Left renal cortex interstitium (tissue), 4 donors: ENCODE results near the gene MARK4. TPM values are rescaled to one million over a fixed set of nuclear protein-coding genes. Genes with fewer than 3 reads are reported as not detected.

Experiments used
- DNase-seq, 4 donors: peaks; one replicate each; pipeline ENCODE4 v3.0.0-alpha.2; 2013; ENCODE audit warnings: low read depth in 4 of 4, low spot score in 2 of 4, missing footprints in 1 of 4
- polyA plus RNA-seq, 4 donors: library from polyadenylated mRNA; unstranded; fragments of 120-200 nt; gene quantifications; one replicate each; pipeline ENCODE4 v1.2.1, GENCODE V29; 2013; ENCODE audit not compliant: insufficient read length in 4 of 4

The MARK4 gene
- polyA plus RNA-seq, 4 donors = 34.4 to 41.7 (median 41.1) TPM

DNA sequence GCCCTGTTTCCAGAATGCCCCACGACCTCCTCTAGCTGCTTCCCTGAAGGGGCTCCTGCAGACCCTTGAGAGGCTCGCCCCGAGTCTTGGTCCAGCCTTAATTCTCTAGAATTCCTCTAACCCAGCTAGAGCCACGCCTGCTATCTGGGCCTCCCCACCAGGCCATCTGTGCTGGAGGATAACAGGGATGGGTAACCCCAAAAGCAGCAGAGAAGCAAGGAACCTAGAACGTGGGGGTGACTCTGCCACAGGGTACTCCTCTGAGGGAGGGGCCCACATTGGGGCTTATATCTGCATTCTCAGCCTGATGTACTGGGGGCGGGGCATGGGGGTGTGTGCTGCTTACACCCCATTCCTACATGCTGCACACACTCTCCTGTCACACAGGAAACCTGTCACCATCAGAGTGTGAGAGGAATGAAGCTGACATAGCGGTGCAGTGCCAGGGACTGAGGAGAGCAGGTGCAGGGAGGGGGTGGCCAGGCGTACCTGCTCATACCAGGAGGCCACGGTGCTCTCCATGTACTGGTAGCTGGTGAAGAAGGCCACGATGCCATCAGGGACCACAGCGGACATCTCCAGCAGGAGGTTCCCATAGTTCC lies 103.3 kb downstream of the MARK4 start:
- no peak for DNase-seq

Other genes with a start within 250 kb of the MARK4 start
- gene RELB, start 249.8 kb upstream of the MARK4 start, polyA plus RNA-seq = 1 to 10 TPM; 4.0 to 7.4 (median 6.8) TPM
- 10 to 100 TPM; 56.3 to 89.1 (median 73.0) TPM for gene CLASRP, start 212.2 kb upstream of the MARK4 start, polyA plus RNA-seq
- gene ZNF296, start 174.8 kb upstream of the MARK4 start, polyA plus RNA-seq = 1 to 10 TPM in 3 of 4 donors, under 1 TPM in 1; 0.35 to 2.3 (median 1.6) TPM
- gene GEMIN7, start 172.0 kb upstream of the MARK4 start, polyA plus RNA-seq = 10 to 100 TPM; 19.2 to 25.0 (median 22.6) TPM
- 10 to 100 TPM; 19.4 to 36.6 (median 32.4) TPM for gene PPP1R37, start 158.1 kb upstream of the MARK4 start, polyA plus RNA-seq
- gene NKPD1, start 90.3 kb upstream of the MARK4 start, polyA plus RNA-seq = under 1 TPM; 0.13 to 0.39 (median 0.20) TPM
- gene TRAPPC6A, start 73.0 kb upstream of the MARK4 start, polyA plus RNA-seq = 10 to 100 TPM; 32.7 to 51.4 (median 44.5) TPM
- gene BLOC1S3, start 72.5 kb upstream of the MARK4 start, polyA plus RNA-seq = 10 to 100 TPM in 3 of 4 donors, 1 to 10 TPM in 1; 7.9 to 13.0 (median 10.5) TPM
- 10 to 100 TPM in 2 of 4 donors, 1 to 10 TPM in 2; 7.8 to 15.3 (median 10.6) TPM for gene EXOC3L2, start 5.9 kb upstream of the MARK4 start, polyA plus RNA-seq
- gene CKM, start 71.6 kb downstream of the MARK4 start, polyA plus RNA-seq = under 1 TPM; 0.29 to 0.88 (median 0.57) TPM
- 1 to 10 TPM in 3 of 4 donors, under 1 TPM in 1; 0.93 to 2.5 (median 1.9) TPM for gene KLC3, start 89.5 kb downstream of the MARK4 start, polyA plus RNA-seq
- 10 to 100 TPM; 31.8 to 44.1 (median 36.8) TPM for gene ERCC2, start 119.3 kb downstream of the MARK4 start, polyA plus RNA-seq
- gene PPP1R13L, start 153.8 kb downstream of the MARK4 start, polyA plus RNA-seq = 10 to 100 TPM in 2 of 4 donors, 1 to 10 TPM in 2; 7.5 to 16.5 (median 9.7) TPM
- 1 to 10 TPM; 3.2 to 5.3 (median 4.1) TPM for gene POLR1G, start 155.4 kb downstream of the MARK4 start, polyA plus RNA-seq
- gene ERCC1, start 172.6 kb downstream of the MARK4 start, polyA plus RNA-seq = 10 to 100 TPM; 69.2 to 98.2 (median 91.8) TPM
- gene FOSB, start 216.7 kb downstream of the MARK4 start, polyA plus RNA-seq = 10 to 100 TPM in 2 of 4 donors, 1 to 10 TPM in 2; 3.2 to 83.2 (median 8.8) TPM
- gene RTN2, start 245.8 kb downstream of the MARK4 start, polyA plus RNA-seq = 1 to 10 TPM; 7.2 to 9.6 (median 8.8) TPM
- gene PPM1N, start 247.2 kb downstream of the MARK4 start, polyA plus RNA-seq = under 1 TPM; 0.22 to 0.62 (median 0.34) TPM